Loucy (cell line): ENCODE data around the gene FBLN2.

Experiments used
- H2AFZ ChIP-seq: fragments of 200-600 bp; sonication (generic); 2 replicates; pipeline ENCODE4 v1.6.0; 2016; ENCODE audit warnings: antibody characterized with exemption, mild to moderate bottlenecking, low read length, moderate library complexity
- H3F3A ChIP-seq: fragments of 200-600 bp; 2 replicates; pipeline ENCODE4 v1.6.0; 2016; ENCODE audit warnings: antibody characterized with exemption, low read depth, mild to moderate bottlenecking
- H3K27me3 ChIP-seq: fragments of 200-600 bp; sonication (generic); 2 replicates; pipeline ENCODE4 v1.6.1; 2014; ENCODE audit warnings: low read length, mild to moderate bottlenecking; ENCODE audit not compliant: insufficient read depth, poor library complexity, severe bottlenecking
- H3K36me3 ChIP-seq: fragments of 200-600 bp; sonication (generic); 2 replicates; pipeline ENCODE4 v1.6.1; 2016; ENCODE audit warnings: low read length; ENCODE audit not compliant: insufficient read depth
- H3K4me1 ChIP-seq: fragments of 200-600 bp; sonication (generic); 2 replicates; pipeline ENCODE4 v1.5.1; 2014; ENCODE audit warnings: low read length, mild to moderate bottlenecking; ENCODE audit not compliant: insufficient read depth, poor library complexity, severe bottlenecking
- H3K4me2 ChIP-seq: fragments of 200-600 bp; sonication (generic); 2 replicates; pipeline ENCODE4 v1.6.0; 2014; ENCODE audit warnings: antibody characterized with exemption, low read length, low read depth, mild to moderate bottlenecking; ENCODE audit not compliant: poor library complexity, severe bottlenecking
- H3K4me3 ChIP-seq: fragments of 200-600 bp; sonication (generic); 2 replicates; pipeline ENCODE4 v1.5.1; 2014; ENCODE audit warnings: low read length, mild to moderate bottlenecking, mixed read lengths; ENCODE audit not compliant: poor library complexity, severe bottlenecking
- H3K79me2 ChIP-seq: fragments of 200-600 bp; sonication (generic); 2 replicates; pipeline ENCODE4 v1.6.1; 2014; ENCODE audit warnings: low read length; ENCODE audit not compliant: insufficient read depth
- H3K9ac ChIP-seq: fragments of 200-600 bp; sonication (generic); 2 replicates; pipeline ENCODE4 v1.6.0; 2014; ENCODE audit warnings: mild to moderate bottlenecking, low read depth, low read length, moderate library complexity; ENCODE audit not compliant: poor library complexity, severe bottlenecking
- H3K9me2 ChIP-seq: fragments of 200-600 bp; sonication (generic); replicated peaks from 2 replicates; pipeline ENCODE4 v1.6.1; 2016; ENCODE audit warnings: low read depth, low read length, mixed read lengths
- H3K9me3 ChIP-seq: fragments of 200-600 bp; sonication (generic); 2 replicates; pipeline ENCODE4 v1.6.1; 2014; ENCODE audit warnings: mild to moderate bottlenecking, antibody characterized with exemption, low read length, low read depth; ENCODE audit not compliant: insufficient read depth
- H4K20me1 ChIP-seq: fragments of 200-600 bp; sonication (generic); 2 replicates; pipeline ENCODE4 v1.6.0; 2014; ENCODE audit warnings: antibody characterized with exemption, low read length, mild to moderate bottlenecking; ENCODE audit not compliant: insufficient read depth, poor library complexity, severe bottlenecking
- EZH2phosphoT487 ChIP-seq: fragments of 200-600 bp; IDR thresholded peaks from 2 replicates; pipeline ENCODE4 v1.6.1; 2018; ENCODE audit warnings: antibody characterized with exemption, mild to moderate bottlenecking, moderate library complexity, borderline replicate concordance
- TF ChIP-seq, protein P1 (sequence below): fragments of 200-600 bp; sonication (generic); conservative IDR thresholded peaks from 2 replicates; pipeline ENCODE4 v1.5.1; 2014; ENCODE audit warnings: mild to moderate bottlenecking, antibody characterized with exemption, low read length

The FBLN2 gene

GRCh38 chr3:13555753-13556152 is 6.8 kb downstream of the FBLN2 start:
- no peaks in the 10 kb centered on the region for H3K36me3 ChIP-seq
- H3K9ac ChIP-seq = no peak overlapping the region
- no peak overlapping the region for H2AFZ ChIP-seq
- H3K79me2 ChIP-seq = no peaks in the 10 kb centered on the region
- peaks cover 19% of the 10 kb centered on the region for H3K4me1 ChIP-seq
- no peaks in the 10 kb centered on the region for H3K9me2 ChIP-seq
- H3F3A ChIP-seq = no peaks in the 10 kb centered on the region
- no peaks in the 10 kb centered on the region for H3K9me3 ChIP-seq
- H3K4me2 ChIP-seq = no peak overlapping the region
- TF ChIP-seq EZH2phosphoT487 = no peak
- TF ChIP-seq, protein P1, sequence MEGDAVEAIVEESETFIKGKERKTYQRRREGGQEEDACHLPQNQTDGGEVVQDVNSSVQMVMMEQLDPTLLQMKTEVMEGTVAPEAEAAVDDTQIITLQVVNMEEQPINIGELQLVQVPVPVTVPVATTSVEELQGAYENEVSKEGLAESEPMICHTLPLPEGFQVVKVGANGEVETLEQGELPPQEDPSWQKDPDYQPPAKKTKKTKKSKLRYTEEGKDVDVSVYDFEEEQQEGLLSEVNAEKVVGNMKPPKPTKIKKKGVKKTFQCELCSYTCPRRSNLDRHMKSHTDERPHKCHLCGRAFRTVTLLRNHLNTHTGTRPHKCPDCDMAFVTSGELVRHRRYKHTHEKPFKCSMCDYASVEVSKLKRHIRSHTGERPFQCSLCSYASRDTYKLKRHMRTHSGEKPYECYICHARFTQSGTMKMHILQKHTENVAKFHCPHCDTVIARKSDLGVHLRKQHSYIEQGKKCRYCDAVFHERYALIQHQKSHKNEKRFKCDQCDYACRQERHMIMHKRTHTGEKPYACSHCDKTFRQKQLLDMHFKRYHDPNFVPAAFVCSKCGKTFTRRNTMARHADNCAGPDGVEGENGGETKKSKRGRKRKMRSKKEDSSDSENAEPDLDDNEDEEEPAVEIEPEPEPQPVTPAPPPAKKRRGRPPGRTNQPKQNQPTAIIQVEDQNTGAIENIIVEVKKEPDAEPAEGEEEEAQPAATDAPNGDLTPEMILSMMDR = no peak
- H3K4me3 ChIP-seq = no peak overlapping the region
- no peaks in the 10 kb centered on the region for H4K20me1 ChIP-seq
- H3K27me3 ChIP-seq = no peaks in the 10 kb centered on the region

- H3K36me3 ChIP-seq = no peaks in the 10 kb centered on the region
- H3K9me3 ChIP-seq = no peaks in the 10 kb centered on the region
- peaks cover 19% of the 10 kb centered on the region for H3K4me1 ChIP-seq
- peak overlapping the region; percentile 26 for H2AFZ ChIP-seq
- H3F3A ChIP-seq = no peaks in the 10 kb centered on the region
- H3K4me3 ChIP-seq = no peak overlapping the region
- TF ChIP-seq EZH2phosphoT487 = no peak
- TF ChIP-seq, protein P1 = no peak
- H3K27me3 ChIP-seq = no peaks in the 10 kb centered on the region
- no peak overlapping the region for H3K9ac ChIP-seq
- H3K4me2 ChIP-seq = peak overlapping the region; percentile 43
- H3K79me2 ChIP-seq = no peaks in the 10 kb centered on the region
- no peaks in the 10 kb centered on the region for H4K20me1 ChIP-seq
- H3K9me2 ChIP-seq = no peaks in the 10 kb centered on the region
These were observed 7.3 kb downstream of the FBLN2 start for GRCh38 chr3:13556207-13556606.

DNA sequence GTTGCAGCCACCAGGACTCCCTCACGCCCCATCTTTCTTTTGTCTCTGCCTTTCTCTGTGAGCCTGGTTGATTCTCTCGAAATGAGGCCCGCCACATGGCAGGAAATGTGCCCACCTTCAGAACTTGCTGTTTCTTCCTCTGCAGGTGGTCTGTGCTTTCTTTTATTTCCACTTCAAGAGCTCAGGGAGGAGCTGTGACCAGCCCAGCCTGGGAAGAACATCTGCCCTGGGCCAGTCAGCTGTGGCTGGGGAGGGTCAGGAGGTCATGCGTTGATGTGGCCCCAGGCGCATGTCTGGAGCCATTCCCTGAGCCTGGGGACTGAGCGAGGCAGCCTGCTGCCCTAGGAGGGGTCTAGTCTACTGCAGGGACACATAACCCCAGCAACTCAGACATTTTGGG is 8.0 kb downstream of the FBLN2 start:
- Histone ChIP-seq H3F3A (no peaks in the 10 kb centered on the region), H3K27me3 (no peaks in the 10 kb centered on the region), H3K9me2 (no peaks in the 10 kb centered on the region), H3K9ac (no peak overlapping the region), H3K4me2 (peak overlapping the region; percentile 43), H2AFZ (peak overlapping the region; percentile 26), H4K20me1 (no peaks in the 10 kb centered on the region), H3K9me3 (no peaks in the 10 kb centered on the region), H3K4me1 (peaks cover 25% of the 10 kb centered on the region), H3K4me3 (no peak overlapping the region), H3K36me3 (no peaks in the 10 kb centered on the region), H3K79me2 (no peaks in the 10 kb centered on the region)
- no peak for TF ChIP-seq EZH2phosphoT487
- TF ChIP-seq, protein P1 = no peak
